ENCODE data around the gene PJA1.

GRCh38 chrX:69137371-69138117 lies 27.7 kb downstream of the PJA1 start:
- TF ChIP-seq MAX (IDR thresholded peaks at IDR 0.05) (no peak), CEBPB (IDR thresholded peaks at IDR 0.05) (no peak), REST (IDR thresholded peaks at IDR 0.05; ENCODE audit: low read depth) (no peak), YY1 (IDR thresholded peaks at IDR 0.05; ENCODE audit: low read depth) (no peak), TAF1 (IDR thresholded peaks at IDR 0.05; ENCODE audit: low read depth) (no peak), FOXM1 (IDR thresholded peaks at IDR 0.05; ENCODE audit: borderline replicate concordance, low read depth) (no peak), NFIC (IDR thresholded peaks at IDR 0.05) (no peak), ZBTB7A (IDR thresholded peaks at IDR 0.05; ENCODE audit: low read depth) (no peak), EP300 (IDR thresholded peaks at IDR 0.05; ENCODE audit: borderline replicate concordance) (no peak), CREB1 (IDR thresholded peaks at IDR 0.05; ENCODE audit: low read depth) (no peak), EGR1 (IDR thresholded peaks at IDR 0.05) (no peak), USF1 (IDR thresholded peaks at IDR 0.05) (no peak), RAD21 (IDR thresholded peaks at IDR 0.05; ENCODE audit: low read depth) (no peak)
